ES-I3 (cell line): ENCODE measurements around the gene CLC.
"Not testable (repeated sequence)": the region's sequence is repeated elsewhere in the genome, so short reads cannot be mapped to it uniquely, and the experiment has no call there.

Source experiments
- H3K36me3 ChIP-seq: 2 replicates; pipeline ENCODE4 v1.6.1; 2013; ENCODE audit warnings: mild to moderate bottlenecking, low read length, control low read depth, moderate library complexity; ENCODE audit not compliant: insufficient read depth
- H3K4me1 ChIP-seq: 2 replicates; pipeline ENCODE4 v1.6.1; 2013; ENCODE audit warnings: mild to moderate bottlenecking, control low read depth, low read length; ENCODE audit not compliant: insufficient read depth
- H3K9ac ChIP-seq: 2 replicates; pipeline ENCODE4 v1.6.1; 2013; ENCODE audit warnings: low read depth, mild to moderate bottlenecking, low read length, moderate library complexity
- H3K9me3 ChIP-seq: 2 replicates; pipeline ENCODE4 v1.6.1; 2013; ENCODE audit warnings: mild to moderate bottlenecking, low read length, moderate library complexity; ENCODE audit not compliant: control insufficient read depth, insufficient read depth

CLC gene

GRCh38 chr19:39708594-39708993 lies 29.2 kb downstream of the CLC start:
- no peaks in the 10 kb centered on the region for H3K4me1 ChIP-seq
- no peak overlapping the region for H3K9ac ChIP-seq
- H3K9me3 ChIP-seq = no peaks in the 10 kb centered on the region
- no peaks in the 10 kb centered on the region for H3K36me3 ChIP-seq

DNA sequence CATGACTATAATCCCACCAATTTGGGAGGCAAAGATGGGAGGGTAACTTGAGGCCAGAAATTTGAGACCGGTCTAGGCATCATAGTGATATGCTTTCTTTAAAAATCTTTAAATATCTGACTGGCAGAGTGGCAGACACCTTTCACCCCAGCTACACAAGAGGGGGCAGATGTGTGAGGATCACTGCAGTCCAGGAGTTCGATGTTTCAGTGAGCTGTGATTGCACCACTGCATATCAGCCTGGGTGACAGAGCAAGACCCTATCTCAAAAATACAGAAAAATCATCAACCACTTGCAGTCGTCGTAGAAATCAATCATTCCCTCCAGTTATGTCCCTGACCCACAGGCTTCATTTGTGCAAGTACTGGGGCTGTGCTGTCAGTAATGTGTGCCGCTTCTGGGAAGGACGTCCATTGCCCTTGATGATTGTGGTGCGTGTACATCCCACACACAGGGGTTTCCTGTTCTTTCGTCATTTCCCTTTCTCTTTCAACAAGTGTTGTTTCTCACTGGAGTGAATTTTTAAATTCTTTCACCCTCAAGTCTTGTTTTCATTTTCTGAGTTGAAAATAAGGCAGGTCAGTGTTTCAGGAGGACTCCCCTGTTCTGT lies 32.1 kb downstream of the CLC start:
- Histone ChIP-seq H3K9me3 (no peaks in the 10 kb centered on the region), H3K4me1 (no peaks in the 10 kb centered on the region), H3K36me3 (no peaks in the 10 kb centered on the region), H3K9ac (no peak overlapping the region)

DNA sequence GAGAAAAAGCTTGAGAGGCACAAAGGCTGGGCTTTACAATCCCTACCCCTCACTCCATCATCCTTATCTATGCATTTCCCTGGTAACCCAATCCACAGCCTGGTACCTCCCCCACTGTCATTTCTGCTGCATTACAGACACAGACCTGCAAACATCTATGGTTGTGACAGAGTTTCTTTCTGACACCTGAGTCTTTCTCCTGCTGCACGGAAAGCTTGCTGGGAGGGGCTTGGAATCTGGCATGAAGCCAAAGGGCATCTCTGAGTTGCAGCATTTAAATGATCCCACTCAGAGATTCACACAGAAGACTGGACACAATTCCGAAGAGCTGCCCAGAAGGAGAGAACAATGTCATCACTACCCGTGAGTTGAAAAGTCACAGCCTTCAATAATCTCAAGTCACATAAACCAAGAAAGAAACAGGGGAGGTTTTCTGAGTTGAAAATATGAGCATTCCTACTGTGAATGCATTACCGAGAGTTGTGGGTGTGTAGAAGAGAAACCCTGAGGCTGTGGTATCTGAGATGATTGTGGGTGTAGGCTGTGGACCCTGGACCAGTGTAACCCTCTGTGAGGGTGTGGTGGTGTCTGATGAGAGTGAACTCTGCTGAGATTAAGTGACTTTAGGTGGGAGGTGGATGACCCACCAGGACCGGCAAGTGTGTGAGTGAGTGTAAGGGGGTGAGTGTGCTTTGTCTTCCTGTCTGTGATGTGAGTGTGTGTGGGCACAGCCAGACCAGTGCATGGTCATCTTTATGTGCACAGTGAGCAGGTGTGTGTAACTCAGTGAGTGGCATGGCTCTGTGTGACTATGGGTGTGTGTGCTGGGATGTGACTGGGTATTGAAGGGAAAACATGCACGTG lies 33.4 kb downstream of the CLC start, which contains the start of gene LGALS14:
TSS of gene LGALS14 (plus strand) at position 301 of the 864 bp plus-strand sequence. CDS start at position 349, 48 bp downstream.
- no peaks in the 10 kb centered on the region for H3K36me3 ChIP-seq
- no peak within 1 kb of the TSS for H3K9ac ChIP-seq
- H3K4me1 ChIP-seq = no peaks in the 10 kb centered on the region

DNA sequence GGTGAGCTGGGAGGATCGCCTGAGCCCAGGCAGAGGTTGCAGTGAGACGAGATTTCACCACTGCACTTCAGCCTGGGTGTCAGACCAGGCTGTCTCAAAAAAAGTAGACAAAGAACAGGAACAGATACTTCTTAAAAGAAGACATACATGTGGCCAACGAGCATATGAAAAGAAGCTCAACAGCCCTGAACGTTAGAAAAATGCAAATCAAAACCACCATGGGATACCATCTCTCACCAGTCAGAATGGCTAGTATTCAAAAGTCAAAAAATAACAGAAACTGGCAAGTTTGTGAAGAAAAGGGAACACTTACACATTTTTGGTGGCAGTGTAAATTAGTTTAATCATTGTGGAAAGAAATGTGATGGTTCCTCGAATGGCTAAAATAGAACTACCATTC lies 36.5 kb downstream of the CLC start:
- Histone ChIP-seq H3K36me3 (no peaks in the 10 kb centered on the region), H3K9ac (no peak overlapping the region), H3K4me1 (no peaks in the 10 kb centered on the region), H3K9me3 (no peaks in the 10 kb centered on the region)

More for the DNA sequence above, 33.4 kb downstream of the CLC start, which contains the start of gene LGALS14:
- H3K9me3 ChIP-seq = no peaks in the 10 kb centered on the region

- Histone ChIP-seq H3K9me3 (no peaks in the 10 kb centered on the region), H3K4me1 (no peaks in the 10 kb centered on the region), H3K9ac (no peak overlapping the region), H3K36me3 (no peaks in the 10 kb centered on the region)
Observed at GRCh38 chr19:39698535-39698934, 39.3 kb downstream of the CLC start.

DNA sequence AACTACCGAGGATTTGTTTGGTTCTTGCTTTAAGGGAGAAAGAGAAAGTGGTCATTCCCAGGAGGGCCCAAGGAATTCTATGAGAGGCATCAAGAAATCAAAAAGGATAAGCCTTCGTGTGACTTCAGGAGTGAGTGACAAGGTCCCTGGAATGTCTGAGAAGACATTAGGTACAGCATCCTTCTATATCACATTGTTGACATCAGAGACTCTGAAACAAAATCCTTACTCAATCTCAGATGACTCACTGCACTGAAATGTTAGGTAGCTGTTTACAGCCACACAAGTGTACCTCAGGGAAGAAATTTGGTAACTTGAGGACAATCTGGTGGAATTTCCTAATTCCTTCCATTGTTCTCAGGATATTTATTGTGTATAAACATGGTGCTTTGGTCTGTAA lies 41.4 kb downstream of the CLC start:
- no peaks in the 10 kb centered on the region for H3K4me1 ChIP-seq
- no peaks in the 10 kb centered on the region for H3K36me3 ChIP-seq
- no peaks in the 10 kb centered on the region for H3K9me3 ChIP-seq
- H3K9ac ChIP-seq = no peak overlapping the region

GRCh38 chr19:39695759-39696158 lies 42.1 kb downstream of the CLC start:
- Histone ChIP-seq H3K9me3 (no peaks in the 10 kb centered on the region), H3K4me1 (no peaks in the 10 kb centered on the region), H3K9ac (no peak overlapping the region), H3K36me3 (no peaks in the 10 kb centered on the region)

GRCh38 chr19:39692822-39693221 lies 45.0 kb downstream of the CLC start:
- Histone ChIP-seq H3K9ac (no peak overlapping the region), H3K4me1 (no peaks in the 10 kb centered on the region), H3K9me3 (no peaks in the 10 kb centered on the region), H3K36me3 (no peaks in the 10 kb centered on the region)

- H3K9ac ChIP-seq = no peak overlapping the region
- H3K9me3 ChIP-seq = no peaks in the 10 kb centered on the region
- no peaks in the 10 kb centered on the region for H3K36me3 ChIP-seq
- H3K4me1 ChIP-seq = no peaks in the 10 kb centered on the region
Observed at GRCh38 chr19:39692166-39692565, 45.7 kb downstream of the CLC start.

- not testable (repeated sequence) for H3K36me3 ChIP-seq, H3K9me3 ChIP-seq, H3K9ac ChIP-seq, H3K4me1 ChIP-seq
Observed at GRCh38 chr19:39688637-39689036, 49.2 kb downstream of the CLC start.

- H3K9me3 ChIP-seq = no peaks in the 10 kb centered on the region
- no peak overlapping the region for H3K9ac ChIP-seq
- no peaks in the 10 kb centered on the region for H3K36me3 ChIP-seq
- no peaks in the 10 kb centered on the region for H3K4me1 ChIP-seq
Observed at GRCh38 chr19:39686739-39687138, 51.1 kb downstream of the CLC start.

DNA sequence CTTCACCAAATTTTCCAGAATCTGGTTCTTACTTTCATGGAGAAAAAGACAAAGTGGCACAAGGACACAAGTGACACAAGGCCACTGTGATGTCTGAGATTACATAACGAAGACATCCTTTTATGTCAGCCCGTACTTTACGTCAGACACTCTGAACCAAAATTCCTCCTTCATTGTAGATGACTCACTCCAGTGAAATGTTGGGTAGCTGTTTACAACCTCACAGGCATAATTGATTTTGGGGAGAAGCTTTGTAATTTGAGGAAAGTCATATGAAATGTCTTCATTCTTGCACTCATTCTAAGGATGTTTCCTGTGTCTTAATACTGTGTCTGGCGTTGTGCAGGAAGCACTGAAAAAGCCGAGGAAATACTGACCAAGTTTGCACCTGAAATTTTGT lies 53.6 kb downstream of the CLC start:
- Histone ChIP-seq H3K9me3 (no peaks in the 10 kb centered on the region), H3K9ac (no peak overlapping the region), H3K4me1 (no peaks in the 10 kb centered on the region), H3K36me3 (no peaks in the 10 kb centered on the region)

DNA sequence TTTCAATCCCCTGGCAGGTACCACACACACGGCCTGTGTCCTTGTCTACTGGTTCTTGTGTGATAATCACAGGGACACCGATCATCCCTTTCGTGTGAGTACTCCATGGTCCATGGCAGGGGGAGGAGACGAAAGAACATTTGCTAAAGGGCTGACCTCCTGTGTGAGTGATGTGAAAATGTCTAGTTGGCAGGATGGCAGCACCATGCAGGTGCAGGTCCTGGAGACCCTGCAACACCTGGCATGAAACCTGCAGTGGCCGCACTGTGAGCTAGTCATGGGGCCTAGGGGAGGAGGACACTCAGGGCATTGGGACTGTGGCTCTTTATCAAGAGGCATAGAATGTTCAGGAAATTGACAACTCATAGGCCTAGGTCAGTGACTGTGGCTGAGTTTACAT lies 56.4 kb downstream of the CLC start:
- Histone ChIP-seq H3K9ac (no peak overlapping the region), H3K4me1 (no peaks in the 10 kb centered on the region), H3K36me3 (no peaks in the 10 kb centered on the region), H3K9me3 (no peaks in the 10 kb centered on the region)
